22Rv1 (cell line): ENCODE measurements around the gene RTTN.

Source experiments
- ZFX ChIP-seq: fragments of 450-650 bp; IDR thresholded peaks from 2 replicates; pipeline ENCODE4 v1.6.1; 2017; ENCODE audit warnings: antibody characterized with exemption, borderline replicate concordance
- TF ChIP-seq, protein P1 (sequence below): fragments of 450-650 bp; IDR thresholded peaks from 2 replicates; pipeline ENCODE4 v1.5.1; 2017; ENCODE audit warnings: mild to moderate bottlenecking

DNA sequence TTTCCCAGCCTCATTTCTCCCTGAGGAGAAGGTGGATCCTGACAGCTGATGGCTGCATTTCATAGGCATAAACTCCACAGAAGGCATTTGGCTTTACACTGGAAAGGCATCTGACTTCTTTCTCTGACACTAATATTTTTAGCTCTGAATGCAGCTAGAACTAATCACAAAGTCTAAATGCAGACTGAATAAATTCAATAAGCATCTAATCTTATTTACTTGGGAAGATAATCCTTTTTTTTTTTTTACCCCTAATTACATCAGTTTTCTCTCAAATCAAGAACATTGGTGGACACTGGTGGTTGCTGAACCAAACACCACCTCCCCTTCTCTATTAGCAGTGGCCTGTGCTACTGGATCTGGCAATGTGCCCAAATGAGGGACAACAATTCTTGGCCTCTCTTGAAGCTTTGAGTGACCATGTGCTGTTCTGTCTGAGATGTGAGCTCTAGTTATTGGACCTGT is 206.9 kb downstream of the RTTN start:
- TF ChIP-seq, protein P1, sequence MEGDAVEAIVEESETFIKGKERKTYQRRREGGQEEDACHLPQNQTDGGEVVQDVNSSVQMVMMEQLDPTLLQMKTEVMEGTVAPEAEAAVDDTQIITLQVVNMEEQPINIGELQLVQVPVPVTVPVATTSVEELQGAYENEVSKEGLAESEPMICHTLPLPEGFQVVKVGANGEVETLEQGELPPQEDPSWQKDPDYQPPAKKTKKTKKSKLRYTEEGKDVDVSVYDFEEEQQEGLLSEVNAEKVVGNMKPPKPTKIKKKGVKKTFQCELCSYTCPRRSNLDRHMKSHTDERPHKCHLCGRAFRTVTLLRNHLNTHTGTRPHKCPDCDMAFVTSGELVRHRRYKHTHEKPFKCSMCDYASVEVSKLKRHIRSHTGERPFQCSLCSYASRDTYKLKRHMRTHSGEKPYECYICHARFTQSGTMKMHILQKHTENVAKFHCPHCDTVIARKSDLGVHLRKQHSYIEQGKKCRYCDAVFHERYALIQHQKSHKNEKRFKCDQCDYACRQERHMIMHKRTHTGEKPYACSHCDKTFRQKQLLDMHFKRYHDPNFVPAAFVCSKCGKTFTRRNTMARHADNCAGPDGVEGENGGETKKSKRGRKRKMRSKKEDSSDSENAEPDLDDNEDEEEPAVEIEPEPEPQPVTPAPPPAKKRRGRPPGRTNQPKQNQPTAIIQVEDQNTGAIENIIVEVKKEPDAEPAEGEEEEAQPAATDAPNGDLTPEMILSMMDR = no peak
- TF ChIP-seq ZFX = no peak
